HG02840 (cell line): ENCODE data around the gene GSN.

Source experiments
- ATAC-seq: cut with Tn5 transposase; IDR thresholded peaks from one replicate; pipeline ENCODE4 v1.9.1; 2021; ENCODE audit warnings: mild to moderate bottlenecking, moderate library complexity, moderate number of reproducible peaks; ENCODE audit not compliant: unreplicated experiment, low FRiP score

Gene GSN

GRCh38 chr9:121299467-121300282 lies 31.7 kb downstream of the GSN start:
- ATAC-seq: no peak

GRCh38 chr9:121300283-121301119 lies 32.5 kb downstream of the GSN start:
- no peak for ATAC-seq

- no peak for ATAC-seq
Measured at GRCh38 chr9:121301881-121302286, 33.9 kb downstream of the GSN start.

- ATAC-seq: no peak
Measured at GRCh38 chr9:121302341-121302740, 34.4 kb downstream of the GSN start.

- no peak for ATAC-seq
Measured at GRCh38 chr9:121302786-121303185, 34.8 kb downstream of the GSN start.

- no peak for ATAC-seq
Measured at GRCh38 chr9:121303456-121304451, 35.8 kb downstream of the GSN start.

- no peak for ATAC-seq
Measured at GRCh38 chr9:121304707-121305106, 36.7 kb downstream of the GSN start.

GRCh38 chr9:121305269-121305994 lies 37.5 kb downstream of the GSN start:
- no peak for ATAC-seq

GRCh38 chr9:121307976-121308375 lies 40.0 kb downstream of the GSN start:
- ATAC-seq: no peak

- ATAC-seq: no peak
Measured at GRCh38 chr9:121308765-121309164, 40.8 kb downstream of the GSN start.

- ATAC-seq: no peak
Measured at GRCh38 chr9:121309171-121309570, 41.2 kb downstream of the GSN start.

- no peak for ATAC-seq
Measured at GRCh38 chr9:121309833-121310425, 42.0 kb downstream of the GSN start.

- ATAC-seq: no peak
Measured at GRCh38 chr9:121310571-121310970, 42.6 kb downstream of the GSN start.

GRCh38 chr9:121312169-121312568 lies 44.2 kb downstream of the GSN start:
- ATAC-seq: no peak

GRCh38 chr9:121313458-121314152 lies 45.6 kb downstream of the GSN start:
- ATAC-seq: no peak

- no peak for ATAC-seq
Measured at GRCh38 chr9:121316378-121316777, 48.4 kb downstream of the GSN start.

- ATAC-seq: no peak
Measured at GRCh38 chr9:121316852-121317373, 49.0 kb downstream of the GSN start.
